ENCODE measurements around the gene P3H3.

GRCh38 chr12:6787309-6787708 lies 40.9 kb upstream of the P3H3 start:
- no peak for TF ChIP-seq CTCF (IDR thresholded peaks at IDR 0.05)
- no peak for TF ChIP-seq POLR2A (IDR thresholded peaks at IDR 0.05)

Measured in uterus (tissue), 2 donors.